ENCODE results near the gene CHIC1. TPM values are rescaled to one million over a fixed set of nuclear protein-coding genes. Genes with fewer than 3 reads are reported as not detected.
A peak's percentile ranks its signal among the peaks of the same experiment; 100 is the strongest.
"Not testable (repeated sequence)": the region's sequence is repeated elsewhere in the genome, so short reads cannot be mapped to it uniquely, and the experiment has no call there.

CHIC1 gene
- total RNA-seq, 1 donor from 2014 or later = 13.4 TPM

GRCh38 chrX:73615022-73615421, 52.0 kb downstream of the CHIC1 start:
- Histone ChIP-seq H3K27ac (replicated peaks) (no peak overlapping the region), H3K4me1 (no peaks in the 10 kb centered on the region), H3K36me3 (no peaks in the 10 kb centered on the region), H3K27me3 (ENCODE audit: low read depth) (no peaks in the 10 kb centered on the region), H3K4me3 (no peak overlapping the region), H3K9me3 (replicated peaks) (peaks cover 8% of the 10 kb centered on the region)
- intact Hi-C loops (cut with micrococcal nuclease) = no loop called here
- TF ChIP-seq CTCF (IDR thresholded peaks at IDR 0.05; ENCODE audit: borderline replicate concordance) = no peak
- DNase-seq = no peak

- H3K27ac ChIP-seq (replicated peaks); H3K4me1 ChIP-seq; DNase-seq; H3K27me3 ChIP-seq (ENCODE audit: low read depth); H3K4me3 ChIP-seq; intact Hi-C loops (cut with micrococcal nuclease): not testable (repeated sequence)
- peaks cover 44% of the 10 kb centered on the region for H3K9me3 ChIP-seq (replicated peaks)
- H3K36me3 ChIP-seq = peaks cover 23% of the 10 kb centered on the region
Measured at GRCh38 chrX:73641669-73642068, 78.7 kb downstream of the CHIC1 start.

GRCh38 chrX:73647212-73647611, 84.2 kb downstream of the CHIC1 start:
- H3K4me1 ChIP-seq = no peaks in the 10 kb centered on the region
- H3K9me3 ChIP-seq (replicated peaks) = peaks cover 43% of the 10 kb centered on the region
- no peak for TF ChIP-seq CTCF (IDR thresholded peaks at IDR 0.05; ENCODE audit: borderline replicate concordance)
- H3K36me3 ChIP-seq = peaks cover 11% of the 10 kb centered on the region
- H3K27me3 ChIP-seq (ENCODE audit: low read depth) = no peaks in the 10 kb centered on the region
- no peak for DNase-seq
- H3K4me3 ChIP-seq = no peak overlapping the region
- intact Hi-C loops (cut with micrococcal nuclease) = no loop called here
- H3K27ac ChIP-seq (replicated peaks) = no peak overlapping the region

GRCh38 chrX:73647632-73648322, 84.8 kb downstream of the CHIC1 start:
- Histone ChIP-seq H3K4me1 (no peaks in the 10 kb centered on the region), H3K36me3 (peaks cover 11% of the 10 kb centered on the region), H3K27me3 (ENCODE audit: low read depth) (no peaks in the 10 kb centered on the region), H3K27ac (replicated peaks) (no peak overlapping the region), H3K9me3 (replicated peaks) (peaks cover 49% of the 10 kb centered on the region), H3K4me3 (no peak overlapping the region)
- intact Hi-C loops (cut with micrococcal nuclease) = no loop called here
- DNase-seq = no peak
- TF ChIP-seq CTCF (IDR thresholded peaks at IDR 0.05; ENCODE audit: borderline replicate concordance) = no peak

- intact Hi-C loops (cut with micrococcal nuclease); H3K27ac ChIP-seq (replicated peaks); H3K36me3 ChIP-seq; H3K4me3 ChIP-seq; DNase-seq; H3K27me3 ChIP-seq (ENCODE audit: low read depth); H3K4me1 ChIP-seq: not testable (repeated sequence)
- H3K9me3 ChIP-seq (replicated peaks) = peaks cover 28% of the 10 kb centered on the region
Measured at GRCh38 chrX:73661322-73661721, 98.3 kb downstream of the CHIC1 start.

GRCh38 chrX:73668779-73669178, 105.8 kb downstream of the CHIC1 start:
- Histone ChIP-seq H3K4me3 (no peak overlapping the region), H3K27me3 (ENCODE audit: low read depth) (no peaks in the 10 kb centered on the region), H3K36me3 (no peaks in the 10 kb centered on the region), H3K4me1 (no peaks in the 10 kb centered on the region), H3K9me3 (replicated peaks) (peaks cover 32% of the 10 kb centered on the region), H3K27ac (replicated peaks) (no peak overlapping the region)
- no peak for TF ChIP-seq CTCF (IDR thresholded peaks at IDR 0.05; ENCODE audit: borderline replicate concordance)
- DNase-seq = peak; percentile 18
- intact Hi-C loops (cut with micrococcal nuclease) = no loop called here
